Prostate gland (tissue), 2 donors: Measurements from ENCODE around the gene TBC1D2.

Source experiments
- POLR2A ChIP-seq: fragments of 450-650 bp; IDR thresholded peaks from one replicate; pipeline ENCODE4 v1.6.1; 2016; ENCODE audit warnings: antibody characterized with exemption, mild to moderate bottlenecking
- TF ChIP-seq, protein P1 (sequence below), 4 experiments: fragments of 200-600 bp in 2 of 4; fragments of 450-650 bp in 2 of 4; sonication (generic) in 2 of 4; IDR thresholded peaks; 1 replicate in 3 of 4; 2 replicates in 1 of 4; pipeline ENCODE4 v1.5.1; 2016 to 2019; ENCODE audit warnings: antibody characterized with exemption in 4 of 4, mild to moderate bottlenecking in 2 of 4, moderate library complexity in 2 of 4

DNA sequence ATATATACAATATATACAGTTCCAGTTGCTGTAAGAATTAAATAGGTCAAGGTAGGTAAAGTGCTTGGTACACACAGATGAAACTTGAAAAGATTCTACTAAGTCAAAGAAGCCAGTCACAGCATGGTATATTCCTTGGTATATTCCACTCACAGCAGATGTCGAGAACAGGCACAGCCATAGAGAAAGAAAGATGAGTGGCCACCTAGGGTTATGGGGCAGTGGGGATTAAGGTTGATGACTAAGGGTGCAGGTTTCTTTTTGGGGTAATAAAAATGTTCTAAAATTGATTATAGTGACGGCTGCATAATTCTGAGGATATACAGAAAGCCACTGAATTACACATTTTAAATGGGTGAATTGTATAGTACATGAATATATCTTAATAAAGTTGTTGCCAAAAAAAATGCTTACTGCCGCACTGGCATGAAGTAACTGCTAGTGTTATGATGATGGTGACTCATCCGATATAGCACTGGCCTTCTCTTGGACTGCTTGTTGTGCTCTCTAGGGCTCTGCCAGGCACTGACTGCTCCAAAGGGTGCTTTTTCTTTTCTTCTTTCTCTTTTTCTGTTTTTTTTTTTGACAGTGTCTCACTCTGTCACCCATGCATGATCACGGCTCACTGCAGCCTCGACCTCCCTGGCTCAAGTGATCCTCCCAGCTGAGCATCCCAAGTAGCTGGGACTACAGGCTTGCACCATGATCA, 23.5 kb downstream of the TBC1D2 start:
- TF ChIP-seq, protein P1, sequence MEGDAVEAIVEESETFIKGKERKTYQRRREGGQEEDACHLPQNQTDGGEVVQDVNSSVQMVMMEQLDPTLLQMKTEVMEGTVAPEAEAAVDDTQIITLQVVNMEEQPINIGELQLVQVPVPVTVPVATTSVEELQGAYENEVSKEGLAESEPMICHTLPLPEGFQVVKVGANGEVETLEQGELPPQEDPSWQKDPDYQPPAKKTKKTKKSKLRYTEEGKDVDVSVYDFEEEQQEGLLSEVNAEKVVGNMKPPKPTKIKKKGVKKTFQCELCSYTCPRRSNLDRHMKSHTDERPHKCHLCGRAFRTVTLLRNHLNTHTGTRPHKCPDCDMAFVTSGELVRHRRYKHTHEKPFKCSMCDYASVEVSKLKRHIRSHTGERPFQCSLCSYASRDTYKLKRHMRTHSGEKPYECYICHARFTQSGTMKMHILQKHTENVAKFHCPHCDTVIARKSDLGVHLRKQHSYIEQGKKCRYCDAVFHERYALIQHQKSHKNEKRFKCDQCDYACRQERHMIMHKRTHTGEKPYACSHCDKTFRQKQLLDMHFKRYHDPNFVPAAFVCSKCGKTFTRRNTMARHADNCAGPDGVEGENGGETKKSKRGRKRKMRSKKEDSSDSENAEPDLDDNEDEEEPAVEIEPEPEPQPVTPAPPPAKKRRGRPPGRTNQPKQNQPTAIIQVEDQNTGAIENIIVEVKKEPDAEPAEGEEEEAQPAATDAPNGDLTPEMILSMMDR (IDR thresholded peaks at IDR 0.05) = no peak
- no peak for TF ChIP-seq POLR2A
